Fibroblast of skin of left biceps (primary cell): ENCODE measurements around the gene ZBTB47.

Experiments
- DNase-seq, 2 experiments: peaks; one replicate each; pipeline ENCODE4 v3.0.0-alpha.2; 2013; ENCODE audit warnings: low read depth in 2 of 2

The ZBTB47 gene

GRCh38 chr3:42665050-42665878, 11.8 kb downstream of the ZBTB47 start:
- DNase-seq, result no peak

DNA sequence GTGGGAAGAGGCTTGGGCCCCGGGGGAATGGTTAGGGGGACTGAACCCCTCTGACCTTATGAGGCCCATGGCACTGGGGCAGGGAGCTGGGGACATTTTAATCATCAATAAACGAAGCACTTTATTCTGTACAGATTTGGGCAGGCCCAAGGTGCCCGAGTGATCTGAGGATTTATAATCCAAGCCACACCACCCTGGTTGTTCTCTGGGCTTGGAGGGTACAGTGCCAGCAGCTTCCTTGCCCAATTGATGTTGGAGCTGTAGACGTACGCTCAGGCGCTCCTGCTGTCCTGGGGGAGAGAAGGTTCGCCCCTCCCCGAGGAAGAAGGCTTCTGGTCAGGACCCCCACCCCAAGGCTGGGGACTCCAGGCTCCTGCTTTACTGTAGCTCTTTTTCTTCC, 12.5 kb downstream of the ZBTB47 start:
- DNase-seq, result no peak

- no peak for DNase-seq
Observed at GRCh38 chr3:42666577-42666998, 13.1 kb downstream of the ZBTB47 start.

GRCh38 chr3:42667096-42667522, 13.6 kb downstream of the ZBTB47 start:
- DNase-seq, result no peak

DNA sequence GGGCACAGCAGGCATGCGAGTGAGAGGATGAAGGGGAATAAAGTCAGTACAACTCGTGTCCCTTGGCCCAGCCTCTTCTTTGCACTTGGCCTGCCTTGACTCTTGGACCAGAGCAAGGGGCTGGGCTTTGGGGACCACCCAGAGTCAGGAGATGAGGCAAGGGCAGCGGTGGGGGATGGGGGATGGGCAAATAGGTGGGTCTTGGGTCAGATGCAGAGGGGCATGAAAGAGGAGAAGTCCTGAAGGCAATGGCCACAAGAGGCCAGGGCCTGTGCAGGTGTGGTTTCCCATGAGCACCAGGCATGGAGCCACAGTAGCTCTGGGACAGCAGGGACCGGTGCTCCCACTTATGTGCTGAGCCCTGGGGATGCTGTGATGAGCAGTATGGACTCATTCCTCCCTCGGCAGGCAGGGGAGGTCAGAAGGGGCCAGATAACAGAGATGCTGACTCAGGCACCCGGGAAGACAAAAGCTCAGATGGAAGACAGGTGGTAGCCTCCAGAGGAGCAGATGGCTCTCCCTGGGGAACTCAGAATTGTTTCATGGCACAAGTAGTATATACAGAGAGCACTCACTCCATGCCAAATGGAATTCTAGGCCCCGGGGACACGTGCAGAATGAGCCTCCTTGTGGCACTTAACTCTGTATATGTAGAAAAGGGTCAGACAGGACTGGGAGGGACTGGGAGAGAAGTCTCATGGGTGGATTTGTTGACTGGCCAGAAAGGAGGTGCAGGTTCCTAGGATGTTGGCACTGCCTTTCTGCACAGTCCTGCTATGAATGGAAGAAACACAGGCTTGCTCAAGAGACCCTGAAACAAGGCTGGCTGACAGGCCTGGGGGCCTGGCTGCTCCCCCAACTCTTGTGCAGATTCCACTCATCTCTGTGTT, 14.3 kb downstream of the ZBTB47 start:
- DNase-seq, result no peak

DNA sequence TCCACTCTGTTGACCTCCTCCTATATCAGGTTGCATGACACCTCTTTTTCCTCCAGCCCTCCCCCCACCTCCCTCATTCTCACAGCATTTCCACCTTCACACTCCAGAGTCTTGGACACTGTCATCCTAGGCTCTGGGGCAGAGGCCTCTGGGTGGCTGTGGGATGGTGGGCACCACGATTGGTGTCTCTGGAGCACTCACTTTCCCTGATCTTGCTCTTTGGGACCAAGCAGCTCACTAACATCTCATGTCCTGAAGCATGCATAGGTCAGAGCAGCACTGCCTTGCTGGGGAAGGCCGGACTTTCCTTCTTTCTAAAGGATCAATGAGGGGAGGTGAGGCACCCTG, 14.9 kb downstream of the ZBTB47 start:
- DNase-seq, result no peak

GRCh38 chr3:42668793-42669217, 15.3 kb downstream of the ZBTB47 start:
- no peak for DNase-seq

DNA sequence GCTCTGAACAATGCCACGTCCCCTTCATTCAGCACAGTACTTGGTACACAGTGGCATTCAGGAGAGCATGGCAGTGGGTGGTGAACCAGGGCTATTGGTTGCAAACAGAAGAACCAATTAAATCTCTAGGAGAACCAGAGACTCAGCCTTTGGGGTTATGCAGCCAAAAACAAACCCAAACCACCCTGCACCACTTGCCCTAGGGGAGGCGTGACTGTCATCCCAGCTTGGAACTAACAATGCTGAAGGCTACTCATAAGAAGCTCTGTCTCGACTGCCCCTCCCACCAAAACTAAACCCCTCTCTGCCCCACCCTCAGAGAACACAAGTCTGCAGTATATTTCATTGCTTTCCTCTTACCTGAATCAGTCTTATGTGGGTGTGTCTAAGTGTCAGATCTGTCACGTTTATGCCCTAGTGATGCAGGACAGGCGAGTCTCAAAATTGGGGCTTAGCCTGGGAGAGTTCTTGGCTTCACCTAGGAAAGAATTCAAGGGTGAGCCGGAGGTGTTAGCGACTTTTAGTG, 16.6 kb downstream of the ZBTB47 start:
- DNase-seq, result no peak

- DNase-seq, result no peak
Observed at GRCh38 chr3:42670670-42671069, 17.2 kb downstream of the ZBTB47 start.

- no peak for DNase-seq
Observed at GRCh38 chr3:42672515-42672914, 19.0 kb downstream of the ZBTB47 start.

- DNase-seq, result no peak
Observed at GRCh38 chr3:42673082-42673481, 19.6 kb downstream of the ZBTB47 start.

DNA sequence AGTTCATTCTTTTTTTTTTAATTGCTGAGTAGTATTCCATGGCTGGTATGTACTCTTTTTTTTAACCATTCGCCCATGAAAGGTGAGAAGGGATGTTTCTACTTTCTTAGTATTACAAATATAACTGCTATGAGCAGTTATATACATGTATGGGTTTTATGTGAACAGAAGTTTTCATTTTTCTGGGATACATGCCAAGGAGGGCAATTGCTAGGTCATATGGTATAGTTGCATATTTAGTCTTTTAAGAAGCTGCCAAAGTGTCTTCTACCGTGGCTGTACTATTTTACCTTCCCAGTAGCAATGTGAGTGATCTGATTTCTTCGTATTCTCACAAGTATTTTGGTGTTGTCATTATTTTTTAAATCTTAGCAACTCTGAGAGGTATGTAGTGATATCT, 20.6 kb downstream of the ZBTB47 start:
- DNase-seq, result no peak

GRCh38 chr3:42675909-42676308, 22.4 kb downstream of the ZBTB47 start:
- no peak for DNase-seq

- no peak for DNase-seq
Observed at GRCh38 chr3:42678447-42678846, 24.9 kb downstream of the ZBTB47 start.

DNA sequence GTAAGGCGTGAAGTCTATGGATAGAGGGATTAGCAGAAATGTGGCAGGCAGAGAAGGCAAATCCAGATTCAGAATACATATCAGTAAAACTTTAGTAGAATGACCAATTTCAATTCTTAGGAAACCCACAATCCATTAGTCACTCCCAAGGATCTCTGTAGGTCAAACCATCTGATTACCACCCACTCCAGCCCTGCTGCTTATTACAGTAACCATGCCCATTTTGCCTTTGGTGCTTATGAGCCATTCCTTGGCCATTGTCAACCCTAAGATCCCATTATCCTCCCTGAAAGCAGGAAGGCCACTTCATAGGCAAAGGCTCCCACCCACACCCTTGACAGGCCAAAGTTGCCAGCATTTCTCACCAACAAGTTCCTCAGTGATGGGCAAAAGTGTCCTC, 26.8 kb downstream of the ZBTB47 start:
- no peak for DNase-seq

- no peak for DNase-seq
Observed at GRCh38 chr3:42680806-42681205, 27.3 kb downstream of the ZBTB47 start.

DNA sequence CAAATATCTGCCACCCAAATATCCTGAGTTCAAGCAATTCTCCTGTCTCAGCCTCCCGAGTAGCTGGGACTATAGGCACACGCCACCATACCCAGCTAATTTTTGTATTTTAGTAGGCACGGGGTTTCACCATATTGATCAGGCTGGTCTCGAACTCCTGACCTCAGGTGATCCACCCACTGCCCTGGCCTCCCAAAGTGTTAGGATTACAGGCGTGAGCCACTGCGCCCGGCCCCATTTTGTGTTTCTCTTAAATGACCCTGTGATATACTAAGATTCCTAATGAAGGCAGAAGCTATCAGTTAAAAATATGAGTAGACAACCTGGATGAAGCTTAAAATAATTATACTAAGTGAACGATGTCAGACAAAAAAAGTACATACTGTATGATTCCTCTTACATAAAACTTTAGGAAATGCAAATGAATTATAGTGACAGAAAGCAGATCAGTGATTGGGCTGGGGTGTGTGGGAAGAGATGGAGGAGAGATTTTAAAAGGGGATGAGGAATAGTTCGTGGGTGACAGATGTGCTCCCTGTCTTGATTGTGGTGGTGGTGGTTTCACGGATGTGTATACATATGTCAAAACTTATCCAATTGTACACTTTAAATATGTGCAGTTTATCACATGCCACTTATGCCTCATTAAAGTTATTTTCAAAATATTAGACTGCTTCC, 28.0 kb downstream of the ZBTB47 start:
- DNase-seq, result no peak

- DNase-seq, result no peak
Observed at GRCh38 chr3:42682301-42683070, 29.0 kb downstream of the ZBTB47 start.

GRCh38 chr3:42683875-42684598, 30.5 kb downstream of the ZBTB47 start:
- peak; percentile 50 to 55 for DNase-seq

GRCh38 chr3:42684632-42685362, 31.3 kb downstream of the ZBTB47 start:
- DNase-seq, result no peak
